ENCODE data around the gene ALDH1A2.

ALDH1A2 gene

DNA sequence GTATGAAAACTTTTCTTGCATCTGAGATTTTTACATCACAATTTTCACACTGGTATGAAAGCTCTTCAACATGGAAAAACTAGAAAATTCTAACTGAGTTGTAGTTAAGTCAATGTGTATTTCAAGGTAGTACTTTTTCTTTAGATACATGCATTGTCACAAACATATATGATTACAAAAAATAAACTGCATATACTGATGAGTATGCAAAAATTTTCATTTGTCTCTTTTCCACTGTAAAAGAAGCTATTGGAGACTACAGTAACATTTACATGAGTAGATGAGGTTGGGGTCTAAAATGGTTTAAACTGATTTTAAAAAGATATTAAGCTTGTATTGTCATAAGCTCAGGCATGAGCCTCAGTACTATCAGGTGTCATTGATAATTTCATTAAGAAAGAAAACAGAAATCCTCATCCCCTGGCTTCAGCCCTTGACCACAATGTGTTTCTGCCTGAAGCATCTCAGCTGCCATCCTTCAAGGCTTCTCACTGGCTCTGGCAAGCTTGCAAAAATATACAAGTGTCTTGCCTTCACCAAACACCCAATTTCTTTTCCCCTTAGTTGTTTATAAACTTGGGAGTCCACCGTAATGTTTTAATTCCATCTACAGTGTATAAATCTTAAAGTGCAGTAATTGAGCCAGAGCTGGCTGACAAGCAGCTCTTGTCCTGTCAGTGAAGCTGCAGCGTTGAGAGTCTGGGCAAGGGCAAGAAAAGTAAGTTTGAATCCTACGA is 71.9 kb downstream of the ALDH1A2 start:
- no peak for DNase-seq

DNA sequence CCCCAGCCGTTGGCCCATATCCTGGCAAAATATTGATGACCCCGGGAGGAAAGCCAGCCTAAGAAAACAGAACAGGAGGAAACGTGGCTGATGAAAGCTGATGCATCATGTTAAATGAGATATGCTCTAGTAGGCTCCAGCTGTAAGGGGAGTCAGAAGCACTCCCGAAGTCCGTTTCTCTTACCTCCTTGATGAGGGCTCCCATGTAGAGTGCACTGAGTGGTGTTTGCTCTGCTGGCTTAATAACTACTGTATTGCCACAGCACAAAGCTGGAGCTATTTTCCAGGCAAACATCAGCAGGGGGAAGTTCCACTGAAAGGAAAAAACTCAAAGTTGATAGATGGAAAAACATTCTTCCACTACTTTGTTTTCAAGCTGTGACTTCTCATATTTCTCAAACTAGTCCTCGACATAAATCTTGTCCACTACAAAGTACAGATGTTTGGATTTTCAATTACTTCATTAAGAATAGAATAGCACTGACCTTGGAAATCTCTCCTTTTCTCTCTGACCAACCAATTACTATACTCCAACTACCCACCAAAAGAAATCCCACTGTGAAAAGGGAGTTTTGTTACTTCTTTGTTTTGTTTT is 72.7 kb downstream of the ALDH1A2 start:
- DNase-seq = no peak

DNA sequence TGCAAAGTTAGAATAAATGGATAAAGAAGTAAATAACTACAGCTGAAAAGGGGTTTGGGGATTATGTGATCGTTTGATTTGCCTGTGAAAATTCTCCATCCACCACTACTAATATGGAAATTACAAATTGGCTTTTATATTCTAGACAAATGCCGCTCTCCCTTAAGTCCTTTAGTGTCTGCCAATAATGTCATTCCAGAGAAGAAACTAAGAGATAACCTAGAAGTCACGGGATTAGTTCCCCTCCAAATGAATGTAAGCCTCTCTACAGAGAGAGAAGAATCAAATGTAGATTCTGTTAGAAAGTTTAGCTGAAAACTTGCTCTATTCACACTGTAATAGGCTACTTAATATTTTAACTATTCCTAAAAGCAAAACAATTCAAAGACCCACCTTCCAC is 92.0 kb downstream of the ALDH1A2 start:
- DNase-seq = no peak

DNA sequence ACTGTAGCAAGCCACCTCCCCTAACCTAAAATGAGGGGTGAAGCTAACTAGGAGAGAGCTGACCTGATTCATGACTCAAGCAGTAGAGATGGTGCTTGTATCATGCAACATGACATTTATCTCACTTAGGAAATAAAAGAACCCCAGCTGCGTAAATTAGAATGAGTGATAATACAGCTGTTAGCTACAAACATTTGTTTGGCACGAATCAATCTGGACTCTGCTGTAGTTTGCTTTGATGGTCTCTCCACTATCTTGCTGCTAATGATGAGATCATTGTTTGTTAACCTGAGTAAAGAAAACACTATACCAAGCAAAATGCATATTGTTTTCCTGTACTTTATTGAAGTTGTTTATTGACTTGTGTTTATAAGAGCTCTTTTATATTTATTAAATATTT is 92.6 kb downstream of the ALDH1A2 start:
- DNase-seq = no peak

DNA sequence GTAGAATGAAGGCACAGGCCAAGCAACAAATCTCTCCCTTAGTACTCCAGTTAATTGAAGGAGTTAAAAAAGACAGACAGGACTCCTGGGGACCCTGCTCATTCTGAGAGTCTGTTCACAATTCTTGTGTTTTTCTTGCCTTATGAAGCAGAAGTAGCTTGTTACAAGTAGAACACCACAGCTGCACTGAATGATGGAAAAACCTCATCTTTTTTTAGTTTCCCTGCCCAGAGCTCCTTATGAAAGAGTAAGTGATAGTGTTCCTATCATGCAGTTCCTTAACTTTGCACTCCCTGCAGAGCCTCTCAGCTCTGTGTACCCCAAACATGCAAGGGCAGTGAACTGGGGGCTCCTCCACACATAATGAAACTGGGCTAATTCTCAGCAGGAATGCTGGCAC is 95.5 kb downstream of the ALDH1A2 start:
- DNase-seq = no peak

DNA sequence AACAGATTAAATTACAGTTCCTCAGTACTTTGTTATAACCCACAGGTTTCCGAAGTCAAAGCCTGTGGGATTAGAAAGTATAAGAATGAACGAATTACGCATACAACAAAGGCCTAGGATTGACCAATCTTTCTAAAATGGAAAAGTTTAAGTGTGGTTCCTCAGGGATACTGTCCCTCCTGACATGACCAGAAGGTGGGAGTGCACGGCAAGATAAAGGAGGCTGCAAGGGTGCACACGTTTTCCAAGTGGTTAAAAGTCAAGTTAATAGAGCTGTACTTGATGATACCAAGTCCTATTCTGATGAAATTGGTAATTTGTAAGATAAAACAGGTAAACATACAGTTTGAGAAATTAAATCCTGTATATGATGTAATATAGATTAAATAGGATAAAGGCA is 96.2 kb downstream of the ALDH1A2 start:
- no peak for DNase-seq

DNA sequence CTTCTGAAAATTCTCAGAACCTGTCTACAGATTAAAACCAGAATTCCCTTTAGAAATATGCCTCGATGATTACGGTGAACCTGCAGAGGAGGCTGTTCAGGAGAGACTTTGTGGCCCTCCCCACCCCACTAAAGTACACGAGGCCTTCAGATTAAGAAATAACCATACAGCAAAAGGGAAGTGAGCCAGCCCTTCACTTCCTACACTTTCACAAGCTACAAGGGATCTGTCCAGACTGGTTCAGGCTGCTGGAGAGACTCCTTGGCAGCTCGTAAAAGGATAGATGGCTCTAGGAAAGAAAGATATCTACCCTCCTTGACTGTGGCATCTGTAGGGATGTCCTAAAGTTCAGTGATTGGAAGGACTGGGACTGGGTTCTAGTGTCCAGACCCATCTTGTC is 102.6 kb downstream of the ALDH1A2 start:
- DNase-seq = no peak

DNA sequence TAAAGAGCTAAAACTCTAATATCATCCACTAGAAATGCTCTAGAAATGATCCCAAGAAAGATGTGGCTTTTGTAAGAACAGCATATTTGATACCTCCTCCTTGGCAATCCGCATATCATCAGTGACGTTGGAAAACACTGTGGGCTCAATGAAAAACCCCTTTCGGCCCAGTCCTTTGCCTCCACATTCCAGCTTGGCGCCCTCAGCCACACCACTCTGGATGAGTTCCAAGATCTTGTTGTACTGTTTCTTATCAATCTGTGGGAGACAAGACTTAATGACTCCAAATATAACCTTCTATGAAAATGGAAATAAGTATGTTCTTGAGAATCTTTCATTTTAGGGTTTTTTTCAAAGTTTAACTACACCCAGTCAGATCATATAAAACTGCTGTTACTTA is 103.6 kb downstream of the ALDH1A2 start:
- DNase-seq = no peak

DNA sequence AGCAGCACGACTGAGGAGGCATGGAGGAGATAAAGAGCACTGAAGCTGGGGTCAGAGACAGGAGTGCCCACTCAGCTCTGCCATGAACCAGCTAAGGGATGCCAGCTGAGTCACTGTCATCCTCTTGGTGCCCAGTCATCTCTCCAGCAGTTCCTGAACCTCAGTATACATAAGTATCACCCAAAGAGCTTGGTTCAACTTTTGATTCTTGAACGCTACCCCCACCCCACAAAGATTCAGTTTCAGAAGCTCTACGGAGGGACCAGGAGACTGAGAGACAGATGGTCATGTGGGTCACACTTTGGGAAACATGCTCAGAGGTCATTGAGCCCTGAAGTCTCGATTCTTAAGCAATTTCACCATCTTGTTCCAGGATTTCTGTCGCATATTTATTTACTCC is 108.4 kb downstream of the ALDH1A2 start:
- no peak for DNase-seq

DNA sequence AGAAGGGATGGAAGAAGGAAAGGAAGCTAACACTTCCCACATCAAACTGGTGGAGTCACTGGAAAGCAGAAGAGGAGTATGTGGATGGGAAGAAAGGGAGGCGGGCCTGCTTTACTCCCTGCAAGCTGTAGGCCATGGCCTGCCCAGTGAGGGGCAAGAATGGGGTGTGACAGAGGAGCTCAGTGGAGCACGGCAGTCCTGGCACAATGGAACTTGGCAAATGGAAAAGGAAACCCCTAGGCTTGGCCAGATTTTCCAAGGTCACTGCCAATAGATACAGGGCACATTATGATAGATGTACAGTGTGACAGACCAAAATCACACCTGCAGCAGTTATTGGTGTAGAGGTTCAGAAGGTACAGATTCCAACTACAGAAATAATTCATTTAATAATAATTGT is 111.6 kb downstream of the ALDH1A2 start:
- no peak for DNase-seq

DNA sequence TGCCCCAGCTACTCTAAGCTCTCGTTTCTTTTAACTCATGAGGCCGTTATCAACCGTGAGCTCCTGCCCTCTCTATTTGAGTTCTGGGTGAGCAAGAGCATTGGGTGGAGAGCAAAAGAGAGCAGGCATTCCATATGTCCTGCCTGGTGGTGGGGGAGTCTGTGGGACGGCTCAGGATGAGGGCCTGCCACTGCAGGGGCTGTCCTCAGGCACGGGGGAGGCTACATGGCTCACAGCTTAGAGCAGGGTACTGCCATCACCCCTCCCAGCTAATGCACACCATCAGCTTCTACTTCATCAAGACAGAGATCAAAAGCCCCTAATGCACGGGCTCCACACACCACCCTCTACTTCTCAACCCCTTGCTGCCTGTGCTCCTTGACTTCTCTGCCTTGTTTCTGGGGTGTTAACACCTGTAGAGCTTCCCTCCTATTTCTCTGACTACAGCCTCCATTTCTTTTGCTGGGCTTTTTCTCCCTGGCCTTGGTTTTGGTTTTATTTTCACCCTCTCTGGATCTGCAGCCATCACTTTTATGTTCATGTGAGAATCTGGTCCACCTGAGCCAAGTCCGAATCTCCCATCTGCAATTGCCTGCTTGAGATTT is 114.1 kb downstream of the ALDH1A2 start:
- no peak for DNase-seq

DNA sequence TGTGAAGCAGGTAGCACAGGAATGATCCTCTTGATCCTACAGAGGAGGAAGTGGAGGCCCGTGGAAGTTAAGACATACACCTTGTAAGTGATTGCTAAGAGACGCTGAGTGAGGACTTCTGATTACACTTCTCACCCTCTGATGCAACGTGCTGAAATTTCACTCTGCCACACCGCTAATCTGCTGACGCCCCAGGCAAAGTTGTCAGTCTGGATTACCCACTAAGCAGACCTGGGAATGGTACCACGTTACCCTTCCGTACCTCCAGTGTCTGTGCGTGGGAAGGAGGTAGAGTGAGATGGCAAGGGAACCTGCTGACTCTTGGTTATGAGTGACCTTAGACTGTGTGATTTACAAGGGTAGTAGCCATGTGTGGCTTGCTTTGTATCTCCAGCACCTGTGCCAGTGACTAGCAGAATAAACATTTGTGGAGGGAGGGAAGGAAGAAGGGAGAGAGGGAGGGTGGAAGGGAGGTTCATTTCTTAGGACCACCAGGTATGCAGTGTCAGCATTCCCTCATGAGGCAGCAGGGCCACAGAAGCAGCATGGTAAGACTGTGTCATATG is 115.0 kb downstream of the ALDH1A2 start:
- no peak for DNase-seq

DNA sequence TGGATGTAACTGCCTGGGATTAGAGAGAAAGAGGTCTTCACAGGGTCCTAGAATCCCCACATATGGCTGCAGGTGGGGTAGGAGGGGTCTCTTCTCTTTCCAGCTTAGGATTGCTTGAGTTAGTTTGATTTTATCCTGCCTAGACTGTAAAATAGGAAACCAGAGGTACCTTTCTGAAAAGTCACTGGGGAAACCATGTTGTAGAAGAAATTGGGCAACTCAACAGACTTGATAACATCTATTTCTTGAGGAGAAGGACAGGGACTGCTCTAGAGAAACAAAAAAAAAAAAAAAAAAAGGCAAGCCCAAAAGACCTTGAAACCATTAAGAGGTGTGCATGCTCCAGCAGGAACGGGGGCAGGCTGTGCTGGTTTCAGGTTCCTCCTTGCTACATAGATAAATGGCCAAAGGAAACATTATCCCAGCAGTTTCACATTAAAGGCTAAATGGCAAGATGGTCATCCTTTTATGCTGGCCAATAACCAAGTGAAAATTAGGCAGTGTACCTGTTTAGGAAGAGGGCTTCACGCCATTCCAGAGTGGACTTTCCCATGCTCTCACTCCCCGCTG is 116.1 kb downstream of the ALDH1A2 start:
- DNase-seq = no peak

DNA sequence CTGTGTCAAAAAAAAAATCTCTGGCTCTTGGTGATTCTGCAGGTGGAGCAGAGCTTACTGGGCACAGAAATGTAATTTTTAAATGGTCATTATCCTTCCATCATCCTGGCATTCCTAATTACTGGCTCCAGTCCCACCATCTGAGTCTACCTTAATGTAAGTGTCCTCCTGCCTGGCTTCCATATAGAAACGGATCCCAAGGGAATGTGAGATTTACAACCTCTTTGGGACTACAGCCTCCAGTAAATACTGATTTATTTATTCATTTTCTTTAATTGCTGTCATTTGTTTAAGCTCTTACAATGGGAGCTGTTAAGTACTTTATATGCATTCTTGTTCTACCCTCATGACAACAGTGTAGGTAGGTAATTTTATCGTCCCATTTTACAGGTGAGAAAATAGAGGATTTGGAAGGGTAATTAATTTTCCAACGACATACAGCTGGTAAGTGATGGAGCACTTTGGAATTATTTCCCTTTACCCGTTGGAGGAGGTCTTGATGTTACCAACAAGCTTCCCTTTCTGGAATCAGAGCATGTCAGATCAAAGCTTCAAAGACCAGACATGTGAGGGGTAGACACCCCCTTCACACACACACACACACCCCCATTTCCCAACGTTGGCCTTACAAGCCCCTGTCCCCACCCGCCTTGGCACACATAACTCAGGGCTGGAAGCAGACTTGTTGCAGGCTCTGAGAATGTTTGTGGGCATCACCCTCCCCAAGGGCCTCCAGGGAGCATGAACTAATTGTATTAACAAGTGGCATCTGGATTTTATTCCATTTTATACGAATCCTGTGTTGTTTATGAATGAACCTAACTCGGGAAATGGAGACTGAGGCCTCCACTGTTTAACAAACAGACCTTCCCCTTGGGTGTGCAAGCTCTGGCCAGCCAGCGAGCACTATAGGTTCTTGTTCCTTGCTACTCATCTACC is 116.9 kb downstream of the ALDH1A2 start:
- DNase-seq = no peak

DNA sequence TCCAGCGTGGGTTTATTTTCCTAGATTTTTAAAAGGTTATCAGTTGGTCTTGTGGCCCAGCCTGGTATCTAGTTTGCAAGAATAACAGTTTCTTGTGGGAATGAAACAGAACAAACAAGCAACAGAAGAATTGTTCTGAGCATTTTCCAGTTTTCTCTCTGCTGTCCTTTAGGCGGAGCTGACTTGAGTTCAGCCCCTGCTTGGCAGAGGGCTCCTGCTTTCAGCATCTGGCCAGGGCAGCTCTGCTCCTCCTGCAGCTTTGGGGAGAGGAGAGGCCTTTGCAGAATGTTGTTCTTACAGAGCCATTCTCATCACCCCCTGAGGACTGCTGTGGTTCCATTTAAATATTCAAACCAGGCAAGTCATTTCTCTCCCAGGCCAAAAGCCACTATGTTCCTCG is 117.7 kb downstream of the ALDH1A2 start:
- no peak for DNase-seq

DNA sequence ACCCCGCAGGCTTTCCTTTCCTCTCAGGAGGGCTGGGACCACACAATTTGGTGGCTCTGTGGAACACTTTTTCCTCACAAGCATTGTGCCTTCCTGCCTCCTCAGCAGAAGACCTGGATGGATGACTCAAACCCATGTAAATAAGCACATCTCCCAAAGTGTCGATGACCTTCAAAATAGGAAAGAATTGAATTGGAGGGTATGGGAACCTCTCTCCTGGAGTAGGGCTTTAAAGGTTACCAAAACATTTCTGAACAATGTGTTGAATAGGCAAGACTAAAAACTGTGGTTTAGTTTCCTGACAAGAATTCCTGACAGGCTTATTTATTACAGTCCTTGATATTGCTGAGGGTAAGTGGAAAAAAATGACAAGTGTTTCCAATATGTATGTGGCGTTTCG is 118.2 kb downstream of the ALDH1A2 start:
- no peak for DNase-seq

DNA sequence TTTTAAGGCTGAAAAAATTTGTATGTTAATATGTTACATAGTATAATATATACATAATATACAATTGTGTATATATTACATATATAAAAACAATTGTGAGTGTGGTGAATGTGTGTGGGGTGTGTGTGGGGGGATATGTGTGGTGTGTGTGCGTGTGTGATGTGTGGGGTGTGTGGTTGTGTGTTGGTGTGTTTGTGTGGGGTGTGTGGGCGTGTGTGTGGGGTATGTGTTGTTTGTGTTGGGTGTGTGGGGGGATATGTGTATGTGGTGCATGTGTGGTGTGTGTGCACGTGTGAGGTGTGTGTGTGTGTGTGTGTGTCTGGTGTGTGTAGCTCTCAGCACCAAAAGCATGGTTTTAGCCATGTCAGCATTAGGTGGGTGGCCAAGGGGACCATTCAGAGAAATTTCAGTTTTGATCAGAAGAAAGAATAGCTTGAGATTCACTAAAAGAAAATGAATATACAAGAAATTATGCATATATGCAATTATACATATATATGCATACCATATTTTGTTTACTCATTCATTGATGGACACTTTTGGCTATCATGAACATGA is 118.9 kb downstream of the ALDH1A2 start:
- no peak for DNase-seq

DNA sequence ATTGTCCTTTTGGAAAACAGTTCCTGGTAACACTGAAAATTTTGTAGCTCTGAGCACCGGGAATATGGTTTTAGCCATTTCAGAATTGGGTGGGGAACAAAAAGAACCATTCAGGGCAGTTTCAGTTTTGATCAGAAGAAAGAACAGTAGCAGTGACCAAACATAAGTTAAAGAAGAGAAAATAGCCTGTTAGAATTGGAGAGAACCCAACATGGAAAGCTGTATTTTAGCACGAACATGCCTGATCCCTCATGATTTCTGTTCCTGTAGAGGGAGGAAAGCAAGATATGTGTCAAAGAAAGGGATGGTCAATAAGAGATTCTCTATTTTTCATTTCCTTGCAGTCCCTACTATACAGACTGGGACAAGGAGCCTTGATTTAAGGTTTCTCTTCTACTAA is 119.9 kb downstream of the ALDH1A2 start:
- no peak for DNase-seq

DNA sequence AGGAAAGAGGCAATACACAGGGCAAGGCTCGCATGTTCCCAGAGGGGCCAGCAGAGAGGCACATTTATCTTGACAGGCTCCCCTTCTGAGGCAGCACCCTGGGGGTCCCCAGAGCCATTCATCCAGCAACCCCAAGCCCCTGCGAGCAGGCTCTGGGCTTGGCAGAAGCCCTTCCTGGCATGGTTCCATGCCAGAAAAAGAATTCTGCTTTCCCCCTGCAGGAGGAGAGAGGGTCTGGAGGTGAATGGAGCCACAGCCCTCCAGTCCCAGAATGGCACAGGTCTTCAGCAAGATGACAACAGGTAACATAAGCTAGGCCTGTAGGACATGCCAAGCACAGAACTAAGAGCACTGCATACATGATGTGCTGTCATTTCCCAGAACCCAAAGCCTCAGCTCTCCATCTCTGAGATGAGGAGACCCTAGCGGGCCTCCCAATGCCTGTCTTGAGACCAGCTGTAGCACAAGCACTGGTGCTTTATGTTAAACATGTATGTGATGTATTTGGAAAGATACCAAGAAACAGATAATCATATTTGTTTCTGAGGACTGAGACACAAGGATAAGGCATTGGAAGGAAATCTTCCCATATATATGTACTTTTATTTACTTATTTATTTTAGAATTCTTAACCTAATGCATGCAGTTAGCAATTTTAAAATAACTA is 121.6 kb downstream of the ALDH1A2 start:
- DNase-seq = no peak

DNA sequence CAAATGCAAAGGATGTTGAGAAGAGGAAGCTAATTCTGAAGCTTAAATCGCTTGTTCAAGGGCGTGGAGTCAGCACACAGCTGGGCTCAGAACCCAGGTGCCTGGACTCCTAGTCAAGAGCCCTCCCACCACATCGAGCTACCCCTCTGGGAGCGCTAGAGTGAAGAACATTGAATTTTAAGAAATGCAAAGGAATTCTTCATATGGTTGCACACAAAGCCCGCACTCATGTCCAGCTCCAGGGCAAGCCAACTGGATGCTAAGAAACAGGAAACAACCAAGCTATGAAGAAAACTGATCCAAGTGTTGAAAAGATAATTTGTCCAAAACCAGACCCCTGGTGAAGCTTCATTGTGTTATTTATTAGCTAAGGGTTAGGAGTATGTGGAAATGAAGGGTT is 122.3 kb downstream of the ALDH1A2 start:
- no peak for DNase-seq

DNA sequence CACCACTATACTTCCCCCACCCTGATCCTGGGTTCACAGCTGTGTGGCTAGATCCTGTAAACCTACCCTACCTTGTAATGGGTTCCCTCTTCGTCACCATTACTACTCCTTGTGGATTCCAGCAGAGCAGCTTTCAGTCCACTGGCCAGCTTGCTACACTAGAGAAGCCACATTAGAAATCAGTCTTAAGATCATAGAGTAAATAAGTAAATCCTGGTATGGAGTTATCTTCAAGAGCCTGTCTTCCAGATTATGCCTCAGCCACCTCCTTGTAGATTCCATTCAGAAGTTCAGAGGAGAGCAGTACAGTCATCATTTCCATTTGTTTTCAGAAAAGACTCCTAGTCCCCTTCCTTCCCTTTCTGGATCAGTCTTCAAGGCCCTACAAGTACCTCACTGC is 123.7 kb downstream of the ALDH1A2 start:
- no peak for DNase-seq

DNA sequence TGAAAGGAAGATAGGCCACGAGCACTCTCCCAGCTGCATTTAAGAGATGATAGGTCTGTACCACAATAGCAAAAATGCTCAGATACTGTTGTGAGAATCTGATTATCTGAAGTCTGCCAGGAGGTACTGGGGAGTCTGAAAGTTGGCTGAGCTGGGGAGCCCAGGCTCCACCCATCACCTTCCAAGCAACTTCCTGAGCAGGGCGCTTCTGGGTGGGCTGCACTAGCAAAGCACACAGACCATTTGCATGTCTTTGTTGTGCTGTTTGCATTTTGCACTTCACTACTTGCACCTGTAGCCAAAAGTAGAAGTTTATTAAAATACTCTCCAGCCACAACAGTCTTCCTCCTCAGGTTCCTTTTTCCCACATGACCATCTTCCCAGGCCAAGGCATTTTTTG is 133.2 kb downstream of the ALDH1A2 start:
- no peak for DNase-seq

All from NK-92 treated with Interleukin-12 subunit alpha and Interleukin-12 subunit beta, amount 100 ng/mL, for 24 hours (cell line).